Effector memory CD4-positive, alpha-beta T cell (primary cell): ENCODE data around the gene KCNN3.

Experiments
- DNase-seq, 3 donors: peaks; one replicate each; pipeline ENCODE4 v3.0.0-alpha.2; 2020
- H3K27ac ChIP-seq: 2 replicates; pipeline ENCODE4 v1.7.0; 2013; ENCODE audit warnings: mild to moderate bottlenecking, low read length, moderate library complexity; ENCODE audit not compliant: insufficient read depth, poor library complexity, severe bottlenecking
- H3K27me3 ChIP-seq: replicated peaks from 2 replicates; pipeline ENCODE4 v1.7.0; 2013; ENCODE audit warnings: mild to moderate bottlenecking, low read length; ENCODE audit not compliant: insufficient read depth, control insufficient read depth, poor library complexity, severe bottlenecking
- H3K36me3 ChIP-seq: 2 replicates; pipeline ENCODE4 v1.7.0; 2013; ENCODE audit warnings: mild to moderate bottlenecking, low read length, moderate library complexity; ENCODE audit not compliant: control insufficient read depth, insufficient read depth
- H3K4me1 ChIP-seq: 2 replicates; pipeline ENCODE4 v1.7.0; 2013; ENCODE audit warnings: low read length, mild to moderate bottlenecking; ENCODE audit not compliant: control insufficient read depth, insufficient read depth, poor library complexity, severe bottlenecking
- H3K4me3 ChIP-seq: 2 replicates; pipeline ENCODE4 v1.7.0; 2013; ENCODE audit warnings: low read length, low read depth, mild to moderate bottlenecking; ENCODE audit not compliant: insufficient read depth, poor library complexity, severe bottlenecking
- H3K9me3 ChIP-seq: 2 replicates; pipeline ENCODE4 v1.7.0; 2013; ENCODE audit warnings: mild to moderate bottlenecking, low read length, moderate library complexity; ENCODE audit not compliant: control insufficient read depth

Gene KCNN3

GRCh38 chr1:154820646-154821045 is 49.4 kb downstream of the KCNN3 start:
- H3K4me1 ChIP-seq, result no peaks in the 10 kb centered on the region
- no peak for DNase-seq
- no peak overlapping the region for H3K27ac ChIP-seq
- H3K4me3 ChIP-seq, result no peak overlapping the region
- H3K36me3 ChIP-seq, result no peaks in the 10 kb centered on the region
- no peaks in the 10 kb centered on the region for H3K9me3 ChIP-seq
- H3K27me3 ChIP-seq, result no peaks in the 10 kb centered on the region

GRCh38 chr1:154819628-154820590 is 50.2 kb downstream of the KCNN3 start:
- H3K27me3 ChIP-seq, result no peaks in the 10 kb centered on the region

GRCh38 chr1:154818911-154819310 is 51.2 kb downstream of the KCNN3 start:
- no peaks in the 10 kb centered on the region for H3K27me3 ChIP-seq
- no peak overlapping the region for H3K4me3 ChIP-seq
- no peaks in the 10 kb centered on the region for H3K9me3 ChIP-seq
- H3K36me3 ChIP-seq, result no peaks in the 10 kb centered on the region
- no peaks in the 10 kb centered on the region for H3K4me1 ChIP-seq
- no peak for DNase-seq
- no peak overlapping the region for H3K27ac ChIP-seq

More at GRCh38 chr1:154819628-154820590, 50.2 kb downstream of the KCNN3 start:
- H3K4me1 ChIP-seq, result no peaks in the 10 kb centered on the region
- DNase-seq, result no peak
- H3K27ac ChIP-seq, result no peak overlapping the region
- no peak overlapping the region for H3K4me3 ChIP-seq
- no peaks in the 10 kb centered on the region for H3K9me3 ChIP-seq
- H3K36me3 ChIP-seq, result no peaks in the 10 kb centered on the region

GRCh38 chr1:154816937-154817336 is 53.1 kb downstream of the KCNN3 start:
- no peaks in the 10 kb centered on the region for H3K27me3 ChIP-seq
- H3K9me3 ChIP-seq, result no peaks in the 10 kb centered on the region
- H3K36me3 ChIP-seq, result no peaks in the 10 kb centered on the region
- H3K4me3 ChIP-seq, result no peak overlapping the region
- no peak overlapping the region for H3K27ac ChIP-seq
- no peaks in the 10 kb centered on the region for H3K4me1 ChIP-seq
- DNase-seq, result no peak

GRCh38 chr1:154816369-154816768 is 53.7 kb downstream of the KCNN3 start:
- no peak for DNase-seq
- Histone ChIP-seq H3K4me3 (no peak overlapping the region), H3K36me3 (no peaks in the 10 kb centered on the region), H3K27me3 (no peaks in the 10 kb centered on the region), H3K9me3 (no peaks in the 10 kb centered on the region), H3K4me1 (no peaks in the 10 kb centered on the region), H3K27ac (no peak overlapping the region)

- Histone ChIP-seq H3K36me3 (no peaks in the 10 kb centered on the region), H3K9me3 (no peaks in the 10 kb centered on the region), H3K27ac (no peak overlapping the region), H3K4me3 (no peak overlapping the region), H3K4me1 (no peaks in the 10 kb centered on the region), H3K27me3 (no peaks in the 10 kb centered on the region)
- no peak for DNase-seq
These were observed 56.1 kb downstream of the KCNN3 start for GRCh38 chr1:154813846-154814505.

- no peak for DNase-seq
- no peak overlapping the region for H3K4me3 ChIP-seq
- H3K36me3 ChIP-seq, result no peaks in the 10 kb centered on the region
- H3K9me3 ChIP-seq, result no peaks in the 10 kb centered on the region
- H3K4me1 ChIP-seq, result no peaks in the 10 kb centered on the region
- H3K27me3 ChIP-seq, result no peaks in the 10 kb centered on the region
- H3K27ac ChIP-seq, result no peak overlapping the region
These were observed 56.7 kb downstream of the KCNN3 start for GRCh38 chr1:154813300-154813816.

- no peaks in the 10 kb centered on the region for H3K4me1 ChIP-seq
- no peak overlapping the region for H3K4me3 ChIP-seq
- DNase-seq, result no peak
- H3K36me3 ChIP-seq, result no peaks in the 10 kb centered on the region
- H3K27ac ChIP-seq, result no peak overlapping the region
- no peaks in the 10 kb centered on the region for H3K27me3 ChIP-seq
- H3K9me3 ChIP-seq, result no peaks in the 10 kb centered on the region
These were observed 57.2 kb downstream of the KCNN3 start for GRCh38 chr1:154812877-154813276.

- Histone ChIP-seq H3K4me3 (no peak overlapping the region), H3K4me1 (no peaks in the 10 kb centered on the region), H3K27me3 (no peaks in the 10 kb centered on the region), H3K9me3 (no peaks in the 10 kb centered on the region), H3K36me3 (no peaks in the 10 kb centered on the region), H3K27ac (no peak overlapping the region)
- no peak for DNase-seq
These were observed 59.5 kb downstream of the KCNN3 start for GRCh38 chr1:154810571-154810970.
